ENCODE results near the gene SLC37A1.
A peak's percentile ranks its signal among the peaks of the same experiment; 100 is the strongest.

Gene SLC37A1

GRCh38 chr21:42530167-42530518, 16.5 kb downstream of the SLC37A1 start:
- DNase-seq, result no peak

GRCh38 chr21:42531771-42532170, 18.1 kb downstream of the SLC37A1 start:
- no peak for DNase-seq

GRCh38 chr21:42532466-42533181, 19.0 kb downstream of the SLC37A1 start:
- DNase-seq, result peak in 1 of 2 experiments; percentile 39

- DNase-seq, result no peak
These were observed 19.8 kb downstream of the SLC37A1 start for GRCh38 chr21:42533306-42533962.

GRCh38 chr21:42533963-42534355, 20.3 kb downstream of the SLC37A1 start:
- no peak for DNase-seq

GRCh38 chr21:42534421-42535378, 21.0 kb downstream of the SLC37A1 start:
- DNase-seq, result peak; percentile 90

GRCh38 chr21:42535602-42536171, 22.0 kb downstream of the SLC37A1 start:
- DNase-seq, result peak in 1 of 2 experiments; percentile 58

GRCh38 chr21:42536601-42537000, 22.9 kb downstream of the SLC37A1 start:
- DNase-seq, result no peak

- DNase-seq, result peak in 1 of 2 experiments; percentile 32
These were observed 23.6 kb downstream of the SLC37A1 start for GRCh38 chr21:42537106-42537742.

- no peak for DNase-seq
These were observed 25.0 kb downstream of the SLC37A1 start for GRCh38 chr21:42538479-42539275.

- DNase-seq, result no peak
These were observed 25.7 kb downstream of the SLC37A1 start for GRCh38 chr21:42539342-42539741.

GRCh38 chr21:42539931-42540343, 26.3 kb downstream of the SLC37A1 start:
- no peak for DNase-seq

GRCh38 chr21:42540396-42540795, 26.7 kb downstream of the SLC37A1 start:
- no peak for DNase-seq

GRCh38 chr21:42541174-42541573, 27.5 kb downstream of the SLC37A1 start:
- DNase-seq, result no peak

- DNase-seq, result no peak
These were observed 28.0 kb downstream of the SLC37A1 start for GRCh38 chr21:42541618-42542017.

GRCh38 chr21:42542196-42542595, 28.5 kb downstream of the SLC37A1 start:
- no peak for DNase-seq

- DNase-seq, result no peak
These were observed 28.9 kb downstream of the SLC37A1 start for GRCh38 chr21:42542596-42542995.

- no peak for DNase-seq
These were observed 29.6 kb downstream of the SLC37A1 start for GRCh38 chr21:42543106-42543847.

- no peak for DNase-seq
These were observed 30.9 kb downstream of the SLC37A1 start for GRCh38 chr21:42544544-42544943.

- no peak for DNase-seq
These were observed 31.7 kb downstream of the SLC37A1 start for GRCh38 chr21:42545317-42545716.

- no peak for DNase-seq
These were observed 32.1 kb downstream of the SLC37A1 start for GRCh38 chr21:42545745-42546144.

Measured in NCI-H526 (cell line).